HepG2 (cell line): ENCODE results near the gene STRN3. TPM values are rescaled to one million over a fixed set of nuclear protein-coding genes. Genes with fewer than 3 reads are reported as not detected.
A peak's percentile ranks its signal among the peaks of the same experiment; 100 is the strongest.

Source experiments
- AGO1 ChIP-seq: fragments of 200-400 bp; formaldehyde crosslinking; IDR thresholded peaks from 2 replicates; pipeline ENCODE4 v1.6.1; 2017; ENCODE audit warnings: mild to moderate bottlenecking, low read depth, low read length, moderate library complexity; ENCODE audit not compliant: poor library complexity, severe bottlenecking
- ARNTL ChIP-seq: sonication (generic); formaldehyde crosslinking; IDR thresholded peaks from 2 replicates; pipeline ENCODE4 v1.4.0; 2020; ENCODE audit warnings: mild to moderate bottlenecking, missing genetic modification reagents
- BORCS8-MEF2B ChIP-seq: sonication (generic); formaldehyde crosslinking; IDR thresholded peaks from 2 replicates; pipeline ENCODE4 v1.8.0; 2022; ENCODE audit warnings: mild to moderate bottlenecking, missing genetic modification reagents
- CREBL2 ChIP-seq: sonication (generic); formaldehyde crosslinking; IDR thresholded peaks from 2 replicates; pipeline ENCODE4 v1.8.1; 2023; ENCODE audit warnings: missing genetic modification reagents, mild to moderate bottlenecking, borderline replicate concordance
- CREM ChIP-seq, 2 experiments: sonication (generic) in 1 of 2; formaldehyde crosslinking in 1 of 2; IDR thresholded peaks; 2 replicates each; pipeline versions ENCODE4 v1.4.0 to v1.6.1; 2016 to 2020; ENCODE audit warnings: antibody characterized with exemption in 1 of 2, mild to moderate bottlenecking in 1 of 2, missing genetic modification reagents in 1 of 2
- EZH2 ChIP-seq: conservative IDR thresholded peaks from 2 replicates; pipeline ENCODE4 v1.6.1; 2012; ENCODE audit warnings: mild to moderate bottlenecking, low read depth, low read length, moderate library complexity
- FOXC1 ChIP-seq: sonication (generic); formaldehyde crosslinking; IDR thresholded peaks from 2 replicates; pipeline ENCODE4 v1.8.0; 2022; ENCODE audit warnings: mild to moderate bottlenecking, missing genetic modification reagents, borderline replicate concordance
- HNF4G ChIP-seq, 2 experiments: sonication (generic) in 1 of 2; formaldehyde crosslinking in 1 of 2; IDR thresholded peaks; 2 replicates each; pipeline versions ENCODE4 v1.4.0 to v1.6.1; 2011 to 2020; ENCODE audit warnings: borderline replicate concordance in 2 of 2, low read depth in 2 of 2, mild to moderate bottlenecking in 2 of 2, low read length in 1 of 2, missing genetic modification reagents in 1 of 2, moderate library complexity in 1 of 2
- MTA1 ChIP-seq: sonication (generic); formaldehyde crosslinking; IDR thresholded peaks from 2 replicates; pipeline ENCODE4 v1.4.0; 2020; ENCODE audit warnings: missing genetic modification reagents, mild to moderate bottlenecking, borderline replicate concordance
- MTA3 ChIP-seq: sonication (generic); formaldehyde crosslinking; IDR thresholded peaks from 2 replicates; pipeline ENCODE4 v1.4.0; 2020; ENCODE audit warnings: missing genetic modification reagents
- RFXANK ChIP-seq: IDR thresholded peaks from 2 replicates; pipeline ENCODE4 v1.6.1; 2016
- SETDB1 ChIP-seq: sonication (generic); formaldehyde crosslinking; IDR thresholded peaks from 2 replicates; pipeline ENCODE4 v1.5.1; 2020; ENCODE audit warnings: missing genetic modification reagents, mild to moderate bottlenecking, borderline replicate concordance
- SP140L ChIP-seq: sonication (generic); formaldehyde crosslinking; IDR thresholded peaks from 2 replicates; pipeline ENCODE4 v1.4.0; 2020; ENCODE audit warnings: missing genetic modification reagents, borderline replicate concordance
- SRY ChIP-seq: sonication (generic); formaldehyde crosslinking; IDR thresholded peaks from 2 replicates; pipeline ENCODE4 v1.8.0; 2022; ENCODE audit warnings: mild to moderate bottlenecking, missing genetic modification reagents
- STAG1 ChIP-seq: sonication (generic); formaldehyde crosslinking; IDR thresholded peaks from 2 replicates; pipeline ENCODE4 v1.4.0; 2020; ENCODE audit warnings: missing genetic modification reagents
- ZMYM4 ChIP-seq: sonication (generic); formaldehyde crosslinking; IDR thresholded peaks from 2 replicates; pipeline ENCODE4 v1.8.1; 2023; ENCODE audit warnings: mild to moderate bottlenecking, missing genetic modification reagents
- ZNF225 ChIP-seq: sonication (generic); formaldehyde crosslinking; IDR thresholded peaks from 2 replicates; pipeline ENCODE4 v1.4.0; 2020; ENCODE audit warnings: mild to moderate bottlenecking, missing genetic modification reagents
- ZNF280B ChIP-seq: sonication (generic); formaldehyde crosslinking; IDR thresholded peaks from 2 replicates; pipeline ENCODE4 v1.5.0; 2020; ENCODE audit warnings: missing genetic modification reagents, mild to moderate bottlenecking, borderline replicate concordance
- ZNF354B ChIP-seq: sonication (generic); formaldehyde crosslinking; IDR thresholded peaks from 2 replicates; pipeline ENCODE4 v1.8.0; 2022; ENCODE audit warnings: mild to moderate bottlenecking, missing genetic modification reagents
- ZNF629 ChIP-seq: sonication (generic); formaldehyde crosslinking; conservative IDR thresholded peaks from 2 replicates; pipeline ENCODE4 v1.5.0; 2020; ENCODE audit warnings: missing genetic modification reagents
- ZNF678 ChIP-seq: sonication (generic); formaldehyde crosslinking; IDR thresholded peaks from 2 replicates; pipeline ENCODE4 v1.4.0; 2020; ENCODE audit warnings: mild to moderate bottlenecking, missing genetic modification reagents
- ZNF891 ChIP-seq: sonication (generic); formaldehyde crosslinking; IDR thresholded peaks from 2 replicates; pipeline ENCODE4 v1.5.0; 2020; ENCODE audit warnings: mild to moderate bottlenecking, missing genetic modification reagents
- ZSCAN12 ChIP-seq: sonication (generic); formaldehyde crosslinking; IDR thresholded peaks from 2 replicates; pipeline ENCODE4 v1.9.0; 2021; ENCODE audit warnings: mild to moderate bottlenecking, missing genetic modification reagents
- ZSCAN29 ChIP-seq: sonication (generic); formaldehyde crosslinking; conservative IDR thresholded peaks from 2 replicates; pipeline ENCODE4 v1.4.0; 2020; ENCODE audit warnings: mild to moderate bottlenecking, missing genetic modification reagents
- ZXDC ChIP-seq: sonication (generic); formaldehyde crosslinking; IDR thresholded peaks from 2 replicates; pipeline ENCODE4 v1.5.0; 2020; ENCODE audit warnings: mild to moderate bottlenecking, missing genetic modification reagents
- polyA plus RNA-seq, 8 experiments: library from polyadenylated mRNA; depleted of rRNA in 3 of 8; stranded (reverse) in 7 of 8; unstranded in 1 of 8; fragments of >200 nt; fragmentation: Illumina TruSeq in 4 of 8; extraction: Trizol in 4 of 8; gene quantifications; 2 replicates each; pipeline versions ENCODE4 v1.2.1 to v1.2.3, GENCODE V29; 2011 to 2016; ENCODE audit warnings: low read depth in 4 of 8, missing spikeins in 1 of 8, mixed read lengths in 1 of 8; ENCODE audit not compliant: insufficient read depth in 1 of 8
- total RNA-seq, 5 experiments: library from RNA; depleted of rRNA; stranded (reverse); fragments of >200 nt; fragmentation: Illumina TruSeq; extraction: Trizol; gene quantifications; 2 replicates each; pipeline ENCODE4 v1.2.3, GENCODE V29; 2016; ENCODE audit warnings: low read depth in 1 of 5

STRN3 gene
- total and polyA plus RNA-seq, 2 of the 13 experiments (the other 11 are each of a cell fraction or from before 2014, with no cell fraction given), result 49.4 to 123 TPM

GRCh38 chr14:31025367-31026076, 657 bp downstream of the STRN3 start, which contains the start of gene AP4S1 (continued):
- TF ChIP-seq ZNF629 (CRISPR knock-in tag) (0 out of 2 replicates have a peak, but pooled peaks have one; percentile 6), SETDB1 (no peak), ZSCAN29 (peak; percentile 87; the same call in 1 of the 2 replicates), SP140L (CRISPR knock-in tag) (0 out of 2 replicates have a peak, but pooled peaks have one; percentile 65), ZNF678 (CRISPR knock-in tag) (peak; percentile 63; the same call in 1 of the 2 replicates), AGO1 (peak; percentile 74), HNF4G (IDR thresholded peaks at IDR 0.05; ENCODE audit: borderline replicate concordance, low read depth, low read length) (peak; percentile 37; the same call in 1 of the 2 replicates), HNF4G (CRISPR knock-in tag; IDR thresholded peaks at IDR 0.05; ENCODE audit: borderline replicate concordance, low read depth) (peak; percentile 75), CREBL2 (CRISPR knock-in tag) (peak; percentile 82), ZMYM4 (CRISPR knock-in tag) (no peak), STAG1 (0 out of 2 replicates have a peak, but pooled peaks have one; percentile 0), MTA1 (peak; percentile 85), FOXC1 (CRISPR knock-in tag) (peak; percentile 51; the same call in 1 of the 2 replicates), BORCS8-MEF2B (no peak; the same call in none of the 2 replicates), CREM (IDR thresholded peaks at IDR 0.05) (0 out of 2 replicates have a peak, but pooled peaks have one; percentile 8), CREM (CRISPR knock-in tag; IDR thresholded peaks at IDR 0.05) (no peak), ZSCAN12 (CRISPR knock-in tag) (no peak), ZNF354B (CRISPR knock-in tag) (peak; percentile 22; the same call in 1 of the 2 replicates), ZNF280B (CRISPR knock-in tag) (peak; percentile 96), ZXDC (CRISPR knock-in tag) (no peak), MTA3 (CRISPR knock-in tag) (no peak), SRY (CRISPR knock-in tag) (peak; percentile 92; the same call in 1 of the 2 replicates), ZNF225 (CRISPR knock-in tag) (peak; percentile 95), ZNF891 (CRISPR knock-in tag) (peak; percentile 93), ARNTL (CRISPR knock-in tag) (no peak), EZH2 (no peak), RFXANK (CRISPR knock-in tag) (no peak)
